ENCODE data around the gene NMT1. TPM values are rescaled to one million over a fixed set of nuclear protein-coding genes. Genes with fewer than 3 reads are reported as not detected.

Gene NMT1
- polyA plus RNA-seq, 1 of the 3 experiments (the other 2 are of a cell fraction), result 30.1 TPM

DNA sequence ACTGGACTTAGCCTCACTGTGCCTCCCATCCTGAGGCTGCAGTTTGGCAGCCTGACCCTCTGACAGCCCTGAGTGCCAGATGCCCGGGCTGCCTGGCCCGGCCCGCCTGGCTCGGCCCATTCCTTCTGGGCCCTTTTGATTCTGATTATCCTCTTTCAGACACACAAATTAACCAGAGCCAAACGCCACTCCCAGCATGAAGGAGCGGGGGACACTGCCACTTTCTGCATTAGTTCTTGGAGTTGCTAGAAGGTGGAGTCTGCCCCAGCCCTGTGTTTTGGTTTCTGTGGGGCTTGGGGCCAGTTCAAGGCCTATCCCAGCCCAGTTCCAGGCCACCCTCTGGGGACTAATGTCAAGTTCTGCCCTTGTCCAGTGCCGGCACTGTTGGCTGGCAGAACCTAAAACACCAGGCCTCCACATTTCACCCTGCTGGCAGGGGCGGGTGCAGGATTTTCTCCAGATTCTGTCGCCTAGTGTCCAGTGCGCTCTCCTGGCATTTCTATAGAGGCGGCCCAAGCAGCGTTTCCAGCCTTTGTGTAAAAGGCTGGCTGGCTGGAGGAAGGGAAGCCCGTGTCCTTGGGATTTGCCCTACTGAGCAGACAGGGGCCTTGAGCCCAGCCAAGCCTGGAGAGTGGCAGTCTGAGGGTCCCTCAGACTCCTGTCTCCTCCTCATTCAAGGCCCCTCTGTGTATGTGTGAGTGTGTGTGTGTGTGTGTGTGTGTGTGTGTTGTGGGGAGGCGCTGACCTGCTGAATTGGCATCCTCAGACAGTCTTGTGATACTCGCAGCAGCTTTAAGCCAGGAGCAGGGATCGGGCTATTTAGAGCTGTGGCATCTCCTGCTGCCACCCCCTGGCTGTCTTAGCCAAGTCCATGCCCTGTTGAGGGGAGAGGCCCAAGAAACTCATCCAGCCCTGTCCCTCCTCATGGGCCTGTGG, 49.8 kb downstream of the NMT1 start:
- no peak overlapping the region for H3K27ac ChIP-seq (ENCODE audit: low read depth in 2 of 2, low read length in 1 of 2)
- no peaks in the 10 kb centered on the region for H3K27me3 ChIP-seq (ENCODE audit: insufficient read depth)
- peak; percentile 36 for DNase-seq
- H3K9ac ChIP-seq, result no peak overlapping the region
- H3K9me2 ChIP-seq, result no peaks in the 10 kb centered on the region
- H3K9me3 ChIP-seq, result no peaks in the 10 kb centered on the region
- H2AFZ ChIP-seq (ENCODE audit: low read depth), result no peak overlapping the region
- ChIA-PET POLR2A (no interaction called here), CTCF (interaction anchor here (0.6 to 4.2 kb wide), 7 partner anchors 11 to 204 kb away, joined by 3 to 46 read pairs (median 7); partner anchors contain the start of genes ACBD4 and PLCD3)
- H3K4me1 ChIP-seq (ENCODE audit: control insufficient read depth in 1 of 2, insufficient read depth in 2 of 2, low read depth in 1 of 2, low read length in 1 of 2), result peaks cover 0 to 13% of the 10 kb centered on the region in 2 experiments; a peak in 1 of 4 replicates
- no peaks in the 10 kb centered on the region for H3K79me2 ChIP-seq (ENCODE audit: insufficient read depth)
- H3K4me3 ChIP-seq (ENCODE audit: low read depth in 2 of 2, low read length in 1 of 2), result no peak overlapping the region
- no peaks in the 10 kb centered on the region for H4K20me1 ChIP-seq (ENCODE audit: insufficient read depth)
- no peak overlapping the region for H3K4me2 ChIP-seq
- 90% methylated on average over 12 of the region's 16 CpGs for WGBS (ENCODE audit: low lambda C conversion rate)
- H3F3A ChIP-seq (replicated peaks; ENCODE audit: insufficient read depth), result peaks cover 5% of the 10 kb centered on the region
- TF ChIP-seq JUND (IDR thresholded peaks at IDR 0.05) (no peak), GABPA (IDR thresholded peaks at IDR 0.05; ENCODE audit: low read depth) (no peak)
- peaks cover 0 to 38% of the 10 kb centered on the region in 2 experiments for H3K36me3 ChIP-seq (replicated peaks in 1 of 2; ENCODE audit: control insufficient read depth in 1 of 2, insufficient read depth in 2 of 2, low read length in 1 of 2)

GRCh38 chr17:45111850-45112249, 50.7 kb downstream of the NMT1 start:
- H4K20me1 ChIP-seq (ENCODE audit: insufficient read depth), result no peaks in the 10 kb centered on the region
- no peaks in the 10 kb centered on the region for H3K9me2 ChIP-seq
- no peak overlapping the region for H2AFZ ChIP-seq (ENCODE audit: low read depth)
- H3K4me2 ChIP-seq, result no peak overlapping the region
- no peak overlapping the region for H3K9ac ChIP-seq
- H3K79me2 ChIP-seq (ENCODE audit: insufficient read depth), result no peaks in the 10 kb centered on the region
- WGBS (ENCODE audit: low lambda C conversion rate), result 95% methylated on average over 11 of the region's 11 CpGs
- DNase-seq, result no peak
- H3K36me3 ChIP-seq (replicated peaks in 1 of 2; ENCODE audit: control insufficient read depth in 1 of 2, insufficient read depth in 2 of 2, low read length in 1 of 2), result peaks cover 0 to 29% of the 10 kb centered on the region in 2 experiments
- peaks cover 5% of the 10 kb centered on the region for H3F3A ChIP-seq (replicated peaks; ENCODE audit: insufficient read depth)
- H3K4me3 ChIP-seq (ENCODE audit: low read depth in 2 of 2, low read length in 1 of 2), result no peak overlapping the region
- ChIA-PET CTCF (interaction anchor here (0.6 to 2.5 kb wide), 6 partner anchors 12 to 333 kb away, joined by 3 to 17 read pairs (median 5); partner anchors contain the start of genes ACBD4 and PLCD3), POLR2A (no interaction called here)
- H3K9me3 ChIP-seq, result no peaks in the 10 kb centered on the region
- TF ChIP-seq SIN3A (IDR thresholded peaks at IDR 0.05; ENCODE audit: borderline replicate concordance, low read depth, low read length), result no peak
- no peak for TF ChIP-seq GATA2 (CRISPR knock-in tag; IDR thresholded peaks at IDR 0.05)
- TF ChIP-seq ZBTB33 (IDR thresholded peaks at IDR 0.05; ENCODE audit: borderline replicate concordance, low read depth), result no peak
- no peak for TF ChIP-seq TCF12 (IDR thresholded peaks at IDR 0.05)
- no peak for TF ChIP-seq RXRA (IDR thresholded peaks at IDR 0.05; ENCODE audit: borderline replicate concordance, low read depth)
- TF ChIP-seq FOSL2 (IDR thresholded peaks at IDR 0.05; ENCODE audit: borderline replicate concordance, low read depth), result no peak
- no peak for TF ChIP-seq JUND (IDR thresholded peaks at IDR 0.05)
- no peak for TF ChIP-seq EP300 (IDR thresholded peaks at IDR 0.05; ENCODE audit: borderline replicate concordance in 1 of 2, low read depth in 1 of 2, low read length in 1 of 2)
- no peak for TF ChIP-seq MXI1 (IDR thresholded peaks at IDR 0.05; ENCODE audit: low read depth, low read length)
- no peak for TF ChIP-seq PBX3 (IDR thresholded peaks at IDR 0.05)
- no peak for TF ChIP-seq RAD21 (IDR thresholded peaks at IDR 0.05; ENCODE audit: low read length)
- TF ChIP-seq TEAD4 (IDR thresholded peaks at IDR 0.05; ENCODE audit: borderline replicate concordance, insufficient read depth), result no peak
- no peaks in the 10 kb centered on the region for H3K27me3 ChIP-seq (ENCODE audit: insufficient read depth)
- H3K4me1 ChIP-seq (ENCODE audit: control insufficient read depth in 1 of 2, insufficient read depth in 2 of 2, low read depth in 1 of 2, low read length in 1 of 2), result peaks cover 0 to 21% of the 10 kb centered on the region in 2 experiments; a peak in 1 of 4 replicates
- H3K27ac ChIP-seq (ENCODE audit: low read depth in 2 of 2, low read length in 1 of 2), result no peak overlapping the region

Measured in SK-N-SH (cell line).